Activated T-cell treated with anti-CD3 and anti-CD28 coated beads, Interleukin-2, amount 50 U/mL, for 72 hours (primary cell): ENCODE measurements around the gene PAQR5. TPM values are rescaled to one million over a fixed set of nuclear protein-coding genes. Genes with fewer than 3 reads are reported as not detected.
"Not testable (repeated sequence)": the region's sequence is repeated elsewhere in the genome, so short reads cannot be mapped to it uniquely, and the experiment has no call there.

Experiments used
- ATAC-seq, 2 donors: fragments of 150-1000 bp; cut with Tn5 transposase; replicated peaks in 1 of 2; 2 replicates each; pipeline ENCODE4 v1.10.0; 2021; ENCODE audit warnings: moderate library complexity in 2 of 2, mild to moderate bottlenecking in 1 of 2
- DNase-seq, 2 donors: peaks; one replicate each; pipeline ENCODE4 v3.0.0; 2021 to 2022; ENCODE audit warnings: mixed read lengths in 1 of 2
- H3K27ac Mint-ChIP-seq: one replicate; pipeline ENCODE4 v1.8.0; 2022; ENCODE audit warnings: mild to moderate bottlenecking, moderate library complexity, mixed read lengths
- H3K27me3 Mint-ChIP-seq: one replicate; pipeline ENCODE4 v1.8.0; 2022; ENCODE audit warnings: low read depth, mixed read lengths
- H3K36me3 Mint-ChIP-seq, 2 donors: one replicate each; pipeline ENCODE4 v1.8.0; 2022; ENCODE audit warnings: mixed read lengths in 2 of 2, mild to moderate bottlenecking in 1 of 2; ENCODE audit not compliant: insufficient read depth in 2 of 2
- H3K4me1 Mint-ChIP-seq: one replicate; pipeline ENCODE4 v1.8.0; 2022; ENCODE audit warnings: low read depth, mixed read lengths
- H3K4me3 Mint-ChIP-seq, 2 donors: one replicate each; pipeline ENCODE4 v1.8.0; 2022; ENCODE audit warnings: mild to moderate bottlenecking in 2 of 2, mixed read lengths in 2 of 2, moderate library complexity in 2 of 2
- H3K9me3 Mint-ChIP-seq, 2 donors: one replicate each; pipeline ENCODE4 v1.8.0; 2022; ENCODE audit warnings: mixed read lengths in 2 of 2
- total RNA-seq, 2 donors: library from RNA; stranded (reverse); gene quantifications; one replicate each; pipeline ENCODE4 v1.2.3, GENCODE V29; 2022

The PAQR5 gene
- total RNA-seq, 2 donors from 2014 or later, result 0.07 TPM; not detected in 1

- H3K27ac Mint-ChIP-seq, result no peak overlapping the region
- no peaks in the 10 kb centered on the region for H3K36me3 Mint-ChIP-seq
- ATAC-seq, result no peak
- H3K4me1 Mint-ChIP-seq, result no peaks in the 10 kb centered on the region
- no peaks in the 10 kb centered on the region for H3K9me3 Mint-ChIP-seq
- H3K4me3 Mint-ChIP-seq, result no peak overlapping the region
- DNase-seq, result no peak
- H3K27me3 Mint-ChIP-seq, result no peaks in the 10 kb centered on the region
Observed at GRCh38 chr15:69357773-69358771, 59.4 kb downstream of the PAQR5 start.

GRCh38 chr15:69358850-69359249, 60.1 kb downstream of the PAQR5 start:
- H3K4me1 Mint-ChIP-seq, result no peaks in the 10 kb centered on the region
- no peak overlapping the region for H3K4me3 Mint-ChIP-seq
- no peaks in the 10 kb centered on the region for H3K9me3 Mint-ChIP-seq
- H3K27ac Mint-ChIP-seq, result no peak overlapping the region
- no peaks in the 10 kb centered on the region for H3K36me3 Mint-ChIP-seq
- ATAC-seq, result no peak
- H3K27me3 Mint-ChIP-seq, result no peaks in the 10 kb centered on the region
- DNase-seq, result no peak

- DNase-seq, result no peak
- Mint-ChIP-seq H3K27ac (no peak overlapping the region), H3K4me1 (no peaks in the 10 kb centered on the region), H3K27me3 (no peaks in the 10 kb centered on the region), H3K4me3 (no peak overlapping the region), H3K36me3 (no peaks in the 10 kb centered on the region), H3K9me3 (no peaks in the 10 kb centered on the region)
- ATAC-seq, result no peak
Observed at GRCh38 chr15:69359722-69360121, 61.0 kb downstream of the PAQR5 start.

DNA sequence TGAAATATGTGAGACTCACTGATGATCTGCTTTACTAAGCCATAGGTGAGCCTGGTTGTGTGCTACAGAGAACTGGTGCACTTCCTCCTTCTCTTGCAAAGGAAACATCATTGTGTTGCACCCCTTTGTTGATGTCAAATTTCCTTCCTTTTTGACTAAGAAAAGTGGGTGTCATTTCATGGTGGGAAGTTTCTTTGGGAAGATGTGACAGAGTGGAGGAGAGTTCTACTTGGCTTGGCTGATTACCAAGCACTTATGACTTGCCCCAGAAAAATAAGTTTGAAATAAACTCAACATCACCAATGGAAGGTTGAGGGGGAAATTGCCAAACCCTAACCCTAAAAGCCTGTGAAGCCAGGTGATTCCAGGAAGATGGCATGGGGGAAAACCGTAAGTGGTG, 61.9 kb downstream of the PAQR5 start:
- Mint-ChIP-seq H3K9me3 (no peaks in the 10 kb centered on the region), H3K4me1 (no peaks in the 10 kb centered on the region), H3K36me3 (no peaks in the 10 kb centered on the region), H3K27ac (no peak overlapping the region), H3K27me3 (no peaks in the 10 kb centered on the region), H3K4me3 (no peak overlapping the region)
- DNase-seq (no peak), ATAC-seq (no peak)

DNA sequence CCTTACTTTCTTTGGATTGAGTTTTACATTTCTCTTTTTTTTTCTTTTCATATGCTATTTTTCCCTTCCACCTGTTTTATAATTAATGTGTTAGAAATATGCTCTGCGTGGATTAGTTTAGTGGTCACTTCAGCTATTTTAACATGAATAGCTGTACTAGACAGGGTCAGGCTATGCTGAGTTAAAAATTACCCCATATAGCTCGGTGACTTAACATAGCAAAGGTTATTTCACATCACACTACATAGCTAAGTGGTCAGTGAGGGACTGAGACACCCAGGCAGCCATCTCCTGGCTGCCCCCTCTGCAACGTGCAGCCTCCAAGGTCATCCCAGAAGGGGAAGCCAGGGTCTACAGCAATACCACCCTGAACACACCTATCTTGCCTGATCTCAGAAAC, 68.5 kb downstream of the PAQR5 start:
- ATAC-seq, result no peak
- Mint-ChIP-seq H3K27me3 (peaks cover 6% of the 10 kb centered on the region), H3K9me3 (peaks cover 0 to 2% of the 10 kb centered on the region in 2 donors)

GRCh38 chr15:69369631-69370030, 70.9 kb downstream of the PAQR5 start:
- no peak for ATAC-seq
- Mint-ChIP-seq H3K36me3 (no peaks in the 10 kb centered on the region), H3K27me3 (peaks cover 14% of the 10 kb centered on the region), H3K4me3 (no peak overlapping the region), H3K27ac (no peak overlapping the region), H3K9me3 (peaks cover 4 to 6% of the 10 kb centered on the region in 2 donors), H3K4me1 (no peaks in the 10 kb centered on the region)
- no peak for DNase-seq

More for the DNA sequence above, 68.5 kb downstream of the PAQR5 start:
- H3K36me3 Mint-ChIP-seq, result no peaks in the 10 kb centered on the region
- no peaks in the 10 kb centered on the region for H3K4me1 Mint-ChIP-seq
- H3K27ac Mint-ChIP-seq, result no peak overlapping the region
- DNase-seq, result no peak
- H3K4me3 Mint-ChIP-seq, result no peak overlapping the region

DNA sequence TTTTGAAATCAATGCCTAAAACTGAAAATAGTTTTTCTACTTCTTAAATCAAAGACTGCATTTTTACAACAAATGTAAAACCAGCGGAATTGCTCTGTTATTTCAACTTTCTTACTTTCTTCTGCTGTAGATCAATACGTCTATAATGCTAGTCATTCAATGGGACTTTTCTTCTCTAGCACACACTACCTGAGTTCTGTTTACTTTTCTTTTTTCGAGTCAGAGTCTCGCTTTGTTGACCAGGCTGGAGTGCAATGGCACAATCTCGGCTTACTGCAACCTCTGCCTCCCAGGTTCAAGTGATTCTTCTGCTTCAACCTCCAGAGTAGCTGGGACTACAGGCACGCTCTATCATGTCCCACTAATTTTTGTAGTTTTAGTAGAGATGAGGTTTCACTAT, 74.7 kb downstream of the PAQR5 start:
- H3K36me3 Mint-ChIP-seq, result no peaks in the 10 kb centered on the region
- ATAC-seq (no peak), DNase-seq (no peak)
- no peak overlapping the region for H3K27ac Mint-ChIP-seq
- no peaks in the 10 kb centered on the region for H3K4me1 Mint-ChIP-seq
- no peak overlapping the region for H3K4me3 Mint-ChIP-seq
- peaks cover 4% of the 10 kb centered on the region in 2 donors for H3K9me3 Mint-ChIP-seq
- peaks cover 18% of the 10 kb centered on the region for H3K27me3 Mint-ChIP-seq

DNA sequence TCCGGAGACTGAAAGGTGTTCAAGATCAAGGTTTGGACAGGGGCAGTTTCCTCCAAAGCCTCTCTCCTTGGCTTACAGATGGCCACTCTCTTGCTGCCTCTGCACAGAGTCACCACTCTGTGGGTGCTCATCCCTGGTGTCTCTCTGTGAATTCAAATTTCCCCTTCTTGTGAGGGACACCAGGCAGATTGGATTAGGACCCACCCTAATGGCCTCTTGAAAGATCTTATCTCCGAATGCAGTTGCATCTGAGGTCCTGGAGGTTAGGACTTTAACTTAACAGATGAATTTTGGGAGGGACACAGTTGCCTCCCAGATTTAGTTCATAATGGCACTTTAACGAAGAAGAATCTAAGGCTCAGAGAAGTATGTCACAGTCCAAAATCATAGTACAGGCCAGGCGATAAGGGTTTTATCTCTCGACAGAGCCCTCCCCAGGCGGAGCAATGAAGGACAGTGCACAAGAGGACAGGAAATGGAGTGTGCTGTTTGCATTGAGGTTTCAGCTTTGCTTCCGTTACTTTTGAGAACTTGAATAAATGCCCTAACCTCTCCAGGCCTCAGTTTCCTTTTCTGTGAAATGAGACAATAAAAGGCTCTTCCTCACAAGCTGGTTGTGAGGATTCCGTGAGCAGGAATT, 76.6 kb downstream of the PAQR5 start:
- Mint-ChIP-seq H3K27ac (no peak overlapping the region), H3K36me3 (no peaks in the 10 kb centered on the region), H3K4me3 (no peak overlapping the region), H3K4me1 (no peaks in the 10 kb centered on the region), H3K9me3 (peaks cover 4% of the 10 kb centered on the region in 2 donors), H3K27me3 (peaks cover 18% of the 10 kb centered on the region)
- DNase-seq, result no peak
- no peak for ATAC-seq

DNA sequence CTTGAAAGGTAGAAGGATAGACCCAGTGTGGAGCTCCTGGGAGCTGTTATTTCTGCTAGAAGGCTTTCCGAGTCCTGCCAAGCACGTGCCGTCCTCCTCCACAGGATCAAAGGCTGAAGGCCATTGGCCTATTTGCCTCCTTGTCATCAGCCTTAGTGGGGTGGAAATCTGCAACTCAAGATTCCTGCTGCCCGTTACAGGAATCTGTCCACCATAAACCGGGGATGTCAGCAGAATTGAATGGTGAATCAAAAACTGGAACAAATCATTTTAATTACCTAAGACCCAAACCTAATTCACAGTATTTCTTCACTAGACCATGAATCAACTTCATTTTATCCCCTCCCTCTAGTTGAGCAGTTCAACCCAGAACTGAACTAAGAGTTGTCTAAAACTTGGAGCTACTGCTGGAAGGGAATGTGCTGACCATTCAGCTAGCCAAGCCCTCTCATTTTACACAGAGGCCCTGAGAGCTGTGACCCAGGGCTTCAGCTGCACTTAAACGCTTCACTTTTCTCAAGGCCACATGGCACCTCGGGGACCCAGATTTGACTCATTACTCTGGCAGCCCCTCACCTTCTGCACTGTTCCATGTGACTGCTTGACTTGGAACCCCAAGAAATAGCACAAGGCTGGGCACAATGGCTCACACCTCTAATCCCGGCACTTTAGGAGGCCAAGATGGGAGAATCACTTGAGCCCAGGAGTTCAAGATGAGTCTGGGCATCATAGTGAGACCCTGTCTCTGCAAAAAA, 78.7 kb downstream of the PAQR5 start:
- DNase-seq (no peak), ATAC-seq (no peak)
- Mint-ChIP-seq H3K36me3 (no peaks in the 10 kb centered on the region), H3K27me3 (peaks cover 18% of the 10 kb centered on the region), H3K9me3 (peaks cover 4% of the 10 kb centered on the region in 2 donors), H3K27ac (no peak overlapping the region), H3K4me3 (no peak overlapping the region), H3K4me1 (no peaks in the 10 kb centered on the region)

DNA sequence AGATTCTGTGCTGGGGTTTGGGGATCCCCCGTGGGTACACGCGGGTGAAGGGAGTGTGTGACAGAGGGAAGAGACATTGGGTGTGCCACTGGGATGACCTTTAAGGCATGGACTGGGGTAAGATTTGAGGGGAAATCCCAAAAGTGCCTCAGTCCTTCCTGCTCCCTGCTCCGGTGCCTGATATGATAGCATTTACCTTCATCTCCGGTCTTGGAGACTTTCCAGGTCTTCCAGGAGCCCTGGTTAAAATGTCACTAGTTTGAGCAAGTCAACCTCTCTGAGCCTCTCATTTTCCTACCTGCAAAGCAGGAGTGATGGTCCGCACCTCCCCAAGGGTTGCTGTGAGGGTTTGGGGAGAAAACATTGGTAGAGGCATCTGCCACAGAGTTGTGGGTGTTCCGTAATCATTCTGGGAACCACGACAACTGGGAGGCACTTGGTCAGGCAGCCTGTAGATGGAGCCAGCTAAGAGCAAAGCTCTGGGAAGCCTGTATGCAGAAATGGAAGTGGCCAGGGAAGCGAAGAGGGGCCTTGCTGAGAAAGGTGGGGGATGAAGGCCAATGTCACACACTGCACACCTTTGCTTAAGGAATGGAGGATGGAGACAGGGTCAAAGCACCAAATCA, 81.5 kb downstream of the PAQR5 start:
- Mint-ChIP-seq H3K4me1 (no peaks in the 10 kb centered on the region), H3K9me3 (no peaks in the 10 kb centered on the region), H3K36me3 (no peaks in the 10 kb centered on the region), H3K4me3 (no peak overlapping the region), H3K27me3 (peaks cover 10% of the 10 kb centered on the region), H3K27ac (no peak overlapping the region)
- DNase-seq (no peak), ATAC-seq (no peak)

- no peaks in the 10 kb centered on the region for H3K36me3 Mint-ChIP-seq
- no peak for ATAC-seq
- no peaks in the 10 kb centered on the region for H3K9me3 Mint-ChIP-seq
- H3K4me3 Mint-ChIP-seq, result no peak overlapping the region
- H3K27me3 Mint-ChIP-seq, result peaks cover 10% of the 10 kb centered on the region
- no peak for DNase-seq
- H3K27ac Mint-ChIP-seq, result no peak overlapping the region
- H3K4me1 Mint-ChIP-seq, result no peaks in the 10 kb centered on the region
Observed at GRCh38 chr15:69380726-69381105, 82.0 kb downstream of the PAQR5 start.

DNA sequence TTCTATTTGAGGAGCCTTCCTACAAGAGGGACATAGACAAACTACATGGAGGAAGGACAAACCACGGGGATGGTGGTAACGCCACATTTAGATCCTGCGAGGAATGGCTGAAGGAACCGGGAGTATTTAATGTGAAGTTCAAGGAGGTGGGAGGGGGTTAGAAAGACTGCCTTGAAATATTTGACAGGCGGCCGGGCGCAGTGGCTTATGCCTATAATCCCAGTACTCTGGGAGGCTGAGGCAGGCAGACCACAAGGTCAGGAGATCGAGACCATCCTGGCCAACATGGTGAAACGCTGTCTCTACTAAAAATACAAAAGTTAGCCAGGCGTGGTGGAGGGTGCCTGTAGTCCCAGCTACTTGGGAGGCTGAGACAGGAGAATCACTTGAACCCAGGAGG, 83.5 kb downstream of the PAQR5 start:
- H3K4me1 Mint-ChIP-seq, ATAC-seq, DNase-seq, H3K4me3 Mint-ChIP-seq, H3K36me3 Mint-ChIP-seq, H3K27ac Mint-ChIP-seq, H3K27me3 Mint-ChIP-seq, H3K9me3 Mint-ChIP-seq: not testable (repeated sequence)

GRCh38 chr15:69384066-69384465, 85.4 kb downstream of the PAQR5 start:
- H3K4me3 Mint-ChIP-seq, H3K27me3 Mint-ChIP-seq, H3K4me1 Mint-ChIP-seq, H3K36me3 Mint-ChIP-seq, H3K9me3 Mint-ChIP-seq, ATAC-seq, DNase-seq, H3K27ac Mint-ChIP-seq: not testable (repeated sequence)
